Measurements from ENCODE around the gene NEURL1. TPM values are rescaled to one million over a fixed set of nuclear protein-coding genes. Genes with fewer than 3 reads are reported as not detected.
"Not testable (repeated sequence)": the region's sequence is repeated elsewhere in the genome, so short reads cannot be mapped to it uniquely, and the experiment has no call there.

The NEURL1 gene
- total RNA-seq, 2 experiments from 2014 or later = 2.2 to 2.5 TPM

- H3K36me3 Mint-ChIP-seq; DNase-seq; ATAC-seq; H3K4me3 Mint-ChIP-seq; H3K9me3 Mint-ChIP-seq (ENCODE audit: low read depth); H3K27ac Mint-ChIP-seq: not testable (repeated sequence)
- peaks cover 79% of the 10 kb centered on the region for H3K27me3 Mint-ChIP-seq
- CTCF ChIA-PET = interaction anchor here (1.5 to 2.9 kb wide), 4 partner anchors 18 to 89 kb away, joined by 4 to 7 read pairs (median 5); no protein-coding TSS in a partner anchor
- peaks cover 23% of the 10 kb centered on the region for H3K4me1 Mint-ChIP-seq
Observed at GRCh38 chr10:103503777-103504176, 10.3 kb downstream of the NEURL1 start.

- H3K4me3 Mint-ChIP-seq = no peak overlapping the region
- H3K27ac Mint-ChIP-seq = peak overlapping the region; percentile 26
- H3K4me1 Mint-ChIP-seq = peaks cover 23% of the 10 kb centered on the region
- DNase-seq (peak; percentile 74), ATAC-seq (peak; percentile 86)
- no peaks in the 10 kb centered on the region for H3K9me3 Mint-ChIP-seq (ENCODE audit: low read depth)
- CTCF ChIA-PET = interaction anchor here (0.7 to 2.9 kb wide), 7 partner anchors 19 to 89 kb away, joined by 3 to 7 read pairs (median 4); no protein-coding TSS in a partner anchor
- H3K36me3 Mint-ChIP-seq = no peaks in the 10 kb centered on the region
- peaks cover 74% of the 10 kb centered on the region for H3K27me3 Mint-ChIP-seq
Observed at GRCh38 chr10:103504181-103504783, 10.8 kb downstream of the NEURL1 start.

- peaks cover 57% of the 10 kb centered on the region for H3K27me3 Mint-ChIP-seq
- H3K4me3 Mint-ChIP-seq = no peak overlapping the region
- DNase-seq (no peak), ATAC-seq (no peak)
- no peaks in the 10 kb centered on the region for H3K36me3 Mint-ChIP-seq
- H3K9me3 Mint-ChIP-seq (ENCODE audit: low read depth) = no peaks in the 10 kb centered on the region
- CTCF ChIA-PET = interaction anchor here (1.7 to 2.9 kb wide), 2 partner anchors 20 to 59 kb away, joined by 3 to 7 read pairs; no protein-coding TSS in a partner anchor
- peaks cover 14% of the 10 kb centered on the region for H3K4me1 Mint-ChIP-seq
- H3K27ac Mint-ChIP-seq = peak overlapping the region; percentile 16
Observed at GRCh38 chr10:103506061-103506460, 12.6 kb downstream of the NEURL1 start.

- Mint-ChIP-seq H3K4me3 (no peak overlapping the region), H3K36me3 (no peaks in the 10 kb centered on the region), H3K9me3 (ENCODE audit: low read depth) (no peaks in the 10 kb centered on the region), H3K4me1 (peaks cover 12% of the 10 kb centered on the region), H3K27me3 (peaks cover 52% of the 10 kb centered on the region), H3K27ac (no peak overlapping the region)
- CTCF ChIA-PET = interaction anchor here (1.0 kb wide), 1 partner anchor 10 kb away, joined by 4 read pairs; no protein-coding TSS in a partner anchor
- no peak for ATAC-seq
- no peak for DNase-seq
Observed at GRCh38 chr10:103507235-103508191, 14.0 kb downstream of the NEURL1 start.

- no peak overlapping the region for H3K27ac Mint-ChIP-seq
- peaks cover 38% of the 10 kb centered on the region for H3K27me3 Mint-ChIP-seq
- no peaks in the 10 kb centered on the region for H3K36me3 Mint-ChIP-seq
- ATAC-seq (no peak), DNase-seq (peak; percentile 34)
- H3K4me1 Mint-ChIP-seq = peaks cover 2% of the 10 kb centered on the region
- CTCF ChIA-PET = interaction anchor here (1.6 kb wide), 1 partner anchor 33 kb away, joined by 5 read pairs; no protein-coding TSS in a partner anchor
- H3K9me3 Mint-ChIP-seq (ENCODE audit: low read depth) = no peaks in the 10 kb centered on the region
- H3K4me3 Mint-ChIP-seq = no peak overlapping the region
Observed at GRCh38 chr10:103510046-103510685, 16.7 kb downstream of the NEURL1 start.

GRCh38 chr10:103510791-103511752 lies 17.6 kb downstream of the NEURL1 start:
- no peak overlapping the region for H3K27ac Mint-ChIP-seq

GRCh38 chr10:103512166-103512565 lies 18.7 kb downstream of the NEURL1 start:
- Mint-ChIP-seq H3K4me3 (no peak overlapping the region), H3K9me3 (ENCODE audit: low read depth) (no peaks in the 10 kb centered on the region), H3K4me1 (peaks cover 10% of the 10 kb centered on the region), H3K27me3 (peaks cover 22% of the 10 kb centered on the region), H3K27ac (no peak overlapping the region), H3K36me3 (no peaks in the 10 kb centered on the region)
- CTCF ChIA-PET = no interaction called here
- no peak for DNase-seq
- ATAC-seq = no peak

More at GRCh38 chr10:103510791-103511752, 17.6 kb downstream of the NEURL1 start:
- DNase-seq = peak; percentile 22
- no peaks in the 10 kb centered on the region for H3K36me3 Mint-ChIP-seq
- CTCF ChIA-PET = no interaction called here
- peaks cover 33% of the 10 kb centered on the region for H3K27me3 Mint-ChIP-seq
- peaks cover 8% of the 10 kb centered on the region for H3K4me1 Mint-ChIP-seq
- H3K9me3 Mint-ChIP-seq (ENCODE audit: low read depth) = no peaks in the 10 kb centered on the region
- H3K4me3 Mint-ChIP-seq = no peak overlapping the region
- ATAC-seq = no peak

- peaks cover 16% of the 10 kb centered on the region for H3K4me1 Mint-ChIP-seq
- H3K27me3 Mint-ChIP-seq = peaks cover 17% of the 10 kb centered on the region
- DNase-seq (no peak), ATAC-seq (no peak)
- H3K9me3 Mint-ChIP-seq (ENCODE audit: low read depth) = no peaks in the 10 kb centered on the region
- no peak overlapping the region for H3K27ac Mint-ChIP-seq
- CTCF ChIA-PET = no interaction called here
- H3K36me3 Mint-ChIP-seq = no peaks in the 10 kb centered on the region
- H3K4me3 Mint-ChIP-seq = no peak overlapping the region
Observed at GRCh38 chr10:103512591-103513379, 19.3 kb downstream of the NEURL1 start.

- CTCF ChIA-PET = no interaction called here
- H3K27ac Mint-ChIP-seq = no peak overlapping the region
- no peaks in the 10 kb centered on the region for H3K36me3 Mint-ChIP-seq
- ATAC-seq = no peak
- H3K4me3 Mint-ChIP-seq = no peak overlapping the region
- peaks cover 18% of the 10 kb centered on the region for H3K4me1 Mint-ChIP-seq
- H3K27me3 Mint-ChIP-seq = peaks cover 10% of the 10 kb centered on the region
- DNase-seq = no peak
- no peaks in the 10 kb centered on the region for H3K9me3 Mint-ChIP-seq (ENCODE audit: low read depth)
Observed at GRCh38 chr10:103513380-103514060, 20.0 kb downstream of the NEURL1 start.

GRCh38 chr10:103514244-103514643 lies 20.7 kb downstream of the NEURL1 start:
- Mint-ChIP-seq H3K4me3 (no peak overlapping the region), H3K9me3 (ENCODE audit: low read depth) (no peaks in the 10 kb centered on the region), H3K4me1 (peaks cover 18% of the 10 kb centered on the region), H3K27ac (no peak overlapping the region), H3K27me3 (peaks cover 7% of the 10 kb centered on the region), H3K36me3 (no peaks in the 10 kb centered on the region)
- DNase-seq = no peak
- ATAC-seq = no peak
- CTCF ChIA-PET = no interaction called here

GRCh38 chr10:103517234-103518085 lies 24.0 kb downstream of the NEURL1 start:
- Mint-ChIP-seq H3K4me1 (peaks cover 18% of the 10 kb centered on the region), H3K27ac (no peak overlapping the region), H3K36me3 (no peaks in the 10 kb centered on the region), H3K9me3 (ENCODE audit: low read depth) (no peaks in the 10 kb centered on the region), H3K27me3 (peaks cover 20% of the 10 kb centered on the region), H3K4me3 (no peak overlapping the region)
- ATAC-seq (no peak), DNase-seq (no peak)
- CTCF ChIA-PET = interaction anchor here (0.6 to 1.2 kb wide), 3 partner anchors 10 to 48 kb away, joined by 3 to 4 read pairs (median 3); no protein-coding TSS in a partner anchor
